Activated naive CD4-positive, alpha-beta T cell (primary cell): ENCODE data around the gene KRTAP12-4.
"Not testable (repeated sequence)": the region's sequence is repeated elsewhere in the genome, so short reads cannot be mapped to it uniquely, and the experiment has no call there.

Experiments used
- DNase-seq, 4 experiments: peaks; one replicate each; lab custom pipeline; 2025; lab: John Stamatoyannopoulos, UW

The KRTAP12-4 gene, protein sequence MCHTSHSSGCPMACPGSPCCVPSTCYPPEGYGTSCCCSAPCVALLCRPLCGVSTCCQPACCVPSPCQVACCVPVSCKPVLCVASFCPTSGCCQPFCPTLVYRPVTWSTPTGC

DNA sequence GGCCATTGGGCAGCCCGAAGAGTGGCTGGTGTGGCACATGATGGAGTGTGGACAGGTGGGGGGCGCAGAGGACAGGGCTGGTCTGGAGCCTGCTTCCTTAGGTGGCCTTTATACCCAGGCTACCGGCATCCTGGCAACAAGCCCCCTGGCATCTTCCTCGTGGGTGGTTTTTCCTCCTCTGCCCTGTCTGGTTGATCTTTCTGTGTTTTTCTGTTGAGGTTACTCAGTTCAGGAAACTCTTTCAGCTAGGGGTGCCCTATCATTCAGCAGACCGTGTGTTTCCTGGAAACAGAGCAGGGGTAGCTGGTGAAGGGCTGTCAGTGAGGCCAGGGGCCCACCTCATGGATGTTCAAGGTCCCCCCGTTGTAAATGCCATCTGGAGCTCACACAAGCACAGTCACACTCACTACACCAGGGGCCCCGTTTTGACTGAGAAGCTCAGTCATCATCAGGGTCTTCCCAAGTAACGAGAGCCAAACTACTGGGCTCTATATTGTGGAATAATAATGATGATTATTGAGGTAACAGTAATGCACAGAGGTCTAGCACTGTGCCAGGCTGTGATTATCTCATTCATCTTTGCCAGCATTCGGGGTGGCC is at the start of gene KRTAP12-4:
TSS of gene KRTAP12-4 (minus strand) at position 84 of the 600 bp plus-strand sequence. CDS start at position 39, 45 bp downstream.
- no peak for DNase-seq

DNA sequence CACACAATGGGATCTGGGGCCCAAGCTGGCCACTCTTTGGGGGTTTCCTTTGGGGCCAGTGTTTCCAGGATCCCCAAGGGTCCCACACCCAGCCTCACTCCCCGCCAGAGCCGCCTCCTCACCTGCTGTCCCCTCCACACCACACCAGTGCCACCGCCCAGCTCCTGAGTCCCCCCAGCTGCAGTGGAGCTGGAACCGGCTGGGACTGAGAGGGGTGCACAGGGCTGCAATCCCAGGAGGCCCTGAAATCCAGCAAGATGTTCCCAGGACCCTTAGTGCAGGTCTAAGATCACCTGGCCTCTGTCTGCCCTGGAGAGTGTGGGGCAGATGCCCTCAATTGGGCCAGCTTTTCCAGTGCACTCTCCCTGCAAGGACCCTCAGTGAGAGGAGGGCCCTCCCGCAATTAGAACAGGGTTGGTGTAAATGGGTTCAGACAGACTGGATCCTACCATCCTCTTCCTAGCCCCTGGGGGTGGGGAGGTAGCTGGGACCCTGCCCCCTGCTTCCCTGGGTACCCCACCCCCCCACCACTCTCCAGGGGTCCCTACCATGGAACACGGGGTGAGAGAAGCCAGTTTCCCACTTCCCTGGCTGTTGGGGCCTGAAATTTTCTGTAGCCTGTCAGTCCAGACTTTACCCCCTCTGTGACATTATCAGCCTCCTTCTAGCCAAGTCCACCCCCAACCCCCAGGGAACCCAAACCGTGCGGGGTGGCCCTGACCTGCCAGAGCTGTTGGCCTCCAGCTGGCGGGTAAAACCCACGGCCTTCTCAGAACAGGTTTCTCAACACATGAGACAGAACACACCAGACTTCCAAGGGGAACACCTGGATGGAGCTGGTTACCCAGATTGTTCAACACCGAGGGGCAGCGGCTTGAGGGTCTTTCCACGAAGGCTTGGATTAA is 49.5 kb upstream of the KRTAP12-4 start:
- DNase-seq = no peak

DNA sequence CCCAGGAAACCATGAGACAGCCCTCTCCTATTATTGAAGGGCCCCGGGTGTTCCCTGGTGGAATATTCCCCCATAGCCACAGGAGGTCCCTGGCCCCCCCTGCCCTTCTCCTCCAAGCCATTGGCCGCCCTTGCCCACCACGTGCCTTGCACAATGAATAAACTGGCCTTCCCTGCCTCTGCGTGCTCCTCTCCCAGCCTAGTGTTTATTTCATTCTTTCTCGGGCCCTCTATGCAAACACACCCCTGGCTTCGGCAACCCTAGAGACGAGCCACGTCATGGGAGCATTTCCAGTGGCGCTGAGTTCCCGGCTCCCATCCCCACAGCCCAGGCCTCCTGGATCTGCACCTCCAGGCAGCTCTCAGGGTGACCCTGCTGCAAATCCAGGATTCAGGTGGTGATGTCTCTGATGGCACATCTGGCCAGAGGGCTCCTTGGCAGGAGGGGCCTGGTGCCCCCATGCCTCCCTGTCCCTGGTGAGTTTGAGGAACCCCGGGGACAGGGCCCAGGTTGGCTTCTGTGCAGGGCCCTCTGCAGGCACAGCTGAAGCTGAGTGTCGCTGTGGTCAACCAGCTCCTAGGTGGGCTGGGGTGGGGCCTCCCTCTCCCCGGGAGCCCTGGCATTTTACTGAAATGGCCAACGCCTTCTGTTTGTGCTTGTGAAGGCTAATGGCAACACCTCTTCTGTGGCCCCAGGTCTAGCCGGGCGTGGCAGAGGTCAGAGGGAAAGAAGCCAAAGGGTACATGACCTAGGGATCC is 48.7 kb upstream of the KRTAP12-4 start:
- no peak for DNase-seq

DNA sequence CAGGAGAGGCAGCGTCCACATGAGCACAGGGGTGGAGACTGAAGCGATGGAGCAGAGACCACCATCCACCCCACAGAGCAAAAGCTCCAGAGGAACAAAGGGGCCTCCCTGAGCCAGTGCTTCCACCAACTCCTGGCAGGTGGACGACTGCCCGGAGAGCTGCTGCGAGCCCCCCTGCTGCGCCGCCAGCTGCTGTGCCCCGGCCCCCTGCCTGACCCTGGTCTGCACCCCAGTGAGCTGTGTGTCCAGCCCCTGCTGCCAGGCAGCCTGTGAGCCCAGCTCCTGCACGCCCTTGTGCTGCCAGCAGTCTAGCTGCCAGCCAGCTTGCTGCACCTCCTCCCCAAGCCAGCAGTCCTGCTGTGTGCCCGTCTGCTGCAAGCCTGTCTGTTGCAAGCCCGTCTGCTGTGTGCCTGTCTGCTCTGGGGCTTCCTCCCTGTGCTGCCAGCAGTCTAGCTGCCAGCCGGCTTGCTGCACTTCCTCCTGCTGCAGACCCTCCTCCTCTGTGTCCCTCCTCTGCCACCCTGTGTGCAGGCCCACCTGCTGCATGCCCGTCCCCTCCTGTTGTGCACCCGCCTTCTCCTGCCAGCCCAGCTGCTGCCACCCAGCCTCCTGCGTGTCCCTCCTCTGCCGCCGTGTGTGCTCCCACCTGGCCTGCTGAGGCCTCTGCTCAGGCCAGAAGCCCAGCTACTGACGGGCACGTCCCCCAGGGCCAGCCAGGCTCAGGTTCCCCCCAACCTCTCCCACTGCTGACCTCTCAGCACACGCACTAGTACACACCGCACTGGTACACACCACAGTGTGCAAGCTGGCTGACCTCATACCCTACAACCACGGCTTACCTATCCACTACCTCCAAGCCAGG is 47.9 kb upstream of the KRTAP12-4 start:
- DNase-seq = no peak

DNA sequence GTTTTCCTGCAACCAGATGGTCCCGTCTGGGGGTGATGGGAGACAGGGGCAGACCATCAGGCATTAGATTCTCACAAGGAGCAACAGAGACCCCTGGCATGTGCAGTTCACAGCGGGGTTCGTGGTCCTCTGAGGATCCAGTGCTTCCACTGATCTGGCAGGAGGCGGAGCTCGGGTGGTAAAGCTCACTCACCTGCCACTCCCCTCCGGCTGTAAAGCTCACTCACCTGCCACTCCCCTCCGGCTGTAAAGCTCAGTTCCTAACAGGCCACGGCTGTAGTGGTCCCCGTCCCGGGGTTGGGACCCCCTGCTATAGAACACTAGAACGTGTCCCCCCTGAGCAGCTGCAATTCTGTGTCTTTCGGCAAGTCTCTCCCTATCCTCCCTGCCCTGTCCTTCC is 47.1 kb upstream of the KRTAP12-4 start:
- no peak for DNase-seq

DNA sequence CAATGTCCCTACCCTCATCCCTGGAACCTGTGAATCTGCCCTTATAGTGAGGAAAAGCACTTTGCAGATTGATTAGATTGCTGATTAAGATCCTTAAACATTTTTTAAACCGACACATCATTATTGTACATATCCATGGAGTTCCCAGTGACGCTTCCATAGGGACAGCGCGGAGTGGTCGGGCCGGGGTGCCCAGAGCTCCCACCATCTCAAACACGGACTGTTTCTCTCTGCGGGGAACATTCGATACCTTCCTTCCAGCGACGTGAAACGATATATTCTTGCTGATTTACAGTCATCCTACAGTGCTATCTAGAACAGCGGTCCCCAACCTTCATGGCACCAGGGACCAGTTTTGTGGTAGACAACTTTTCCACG is 46.6 kb upstream of the KRTAP12-4 start:
- DNase-seq = no peak

DNA sequence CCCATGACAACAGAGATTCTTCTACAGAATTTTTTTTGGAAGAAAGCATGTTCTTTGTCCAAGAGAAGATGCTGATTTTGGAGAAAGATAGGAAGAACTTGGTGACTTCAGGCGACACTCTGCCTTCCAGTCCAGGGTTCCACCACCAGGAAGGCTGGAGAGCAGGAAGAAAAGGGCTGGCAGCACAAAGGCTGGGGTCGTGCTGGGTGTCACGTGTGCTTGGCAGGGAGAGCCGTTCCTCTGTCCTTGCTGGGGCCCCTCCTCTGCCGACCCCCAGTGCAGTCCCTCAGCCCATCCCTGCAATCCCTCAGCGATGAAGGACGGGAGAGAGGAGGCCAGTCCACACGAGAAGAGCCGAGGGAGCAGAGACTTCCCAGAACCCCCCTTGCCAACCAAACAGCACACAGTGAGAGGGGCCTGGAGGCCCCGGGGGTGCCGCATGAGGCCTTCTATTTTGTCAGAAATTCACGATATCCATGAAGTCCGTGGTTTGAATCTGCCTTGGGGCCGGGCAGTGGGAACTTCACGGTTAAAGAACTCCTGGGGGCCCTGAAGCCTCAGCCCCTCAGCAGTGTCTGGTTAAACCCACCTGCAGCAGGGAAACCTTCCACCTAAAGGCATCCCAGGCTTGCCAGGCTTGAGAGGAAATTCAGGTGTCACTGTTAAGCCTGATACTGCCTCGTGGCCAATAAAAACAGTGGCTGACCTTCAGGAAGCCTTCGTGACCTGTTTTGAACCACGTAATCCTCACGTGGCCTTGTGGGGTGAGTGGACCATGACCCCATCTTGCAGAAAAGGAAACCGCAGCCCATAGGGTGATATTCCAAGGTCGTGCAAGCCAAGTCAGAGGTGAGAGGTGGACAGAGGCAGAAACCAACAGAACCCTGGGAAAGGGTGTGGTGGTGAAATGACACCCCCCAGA is 45.9 kb upstream of the KRTAP12-4 start:
- DNase-seq = no peak

DNA sequence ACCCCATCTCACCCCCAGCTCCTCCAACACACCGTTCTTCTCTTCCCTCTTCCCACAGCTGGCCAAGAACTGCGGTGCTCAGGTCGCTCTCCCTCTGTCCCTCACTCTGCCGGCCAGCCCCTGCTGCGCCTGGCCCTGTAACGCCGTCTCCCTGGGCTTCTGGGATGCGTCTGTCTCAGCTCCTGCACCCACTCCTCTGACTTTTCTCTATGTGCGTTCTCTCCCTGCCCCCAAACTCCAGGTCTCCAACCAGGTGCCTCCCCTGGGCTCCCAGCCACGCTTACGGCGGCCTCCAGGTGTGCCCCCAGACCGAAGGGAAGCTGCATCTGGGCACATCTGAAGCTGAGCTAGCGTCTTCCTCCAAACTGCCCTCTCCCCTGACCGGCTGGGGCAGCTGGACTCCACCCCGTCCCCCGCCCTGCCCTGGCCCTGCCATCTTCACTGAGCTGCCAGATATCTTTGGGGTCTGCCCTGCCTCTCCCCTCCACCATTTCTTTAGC is 45.1 kb upstream of the KRTAP12-4 start:
- DNase-seq = no peak

DNA sequence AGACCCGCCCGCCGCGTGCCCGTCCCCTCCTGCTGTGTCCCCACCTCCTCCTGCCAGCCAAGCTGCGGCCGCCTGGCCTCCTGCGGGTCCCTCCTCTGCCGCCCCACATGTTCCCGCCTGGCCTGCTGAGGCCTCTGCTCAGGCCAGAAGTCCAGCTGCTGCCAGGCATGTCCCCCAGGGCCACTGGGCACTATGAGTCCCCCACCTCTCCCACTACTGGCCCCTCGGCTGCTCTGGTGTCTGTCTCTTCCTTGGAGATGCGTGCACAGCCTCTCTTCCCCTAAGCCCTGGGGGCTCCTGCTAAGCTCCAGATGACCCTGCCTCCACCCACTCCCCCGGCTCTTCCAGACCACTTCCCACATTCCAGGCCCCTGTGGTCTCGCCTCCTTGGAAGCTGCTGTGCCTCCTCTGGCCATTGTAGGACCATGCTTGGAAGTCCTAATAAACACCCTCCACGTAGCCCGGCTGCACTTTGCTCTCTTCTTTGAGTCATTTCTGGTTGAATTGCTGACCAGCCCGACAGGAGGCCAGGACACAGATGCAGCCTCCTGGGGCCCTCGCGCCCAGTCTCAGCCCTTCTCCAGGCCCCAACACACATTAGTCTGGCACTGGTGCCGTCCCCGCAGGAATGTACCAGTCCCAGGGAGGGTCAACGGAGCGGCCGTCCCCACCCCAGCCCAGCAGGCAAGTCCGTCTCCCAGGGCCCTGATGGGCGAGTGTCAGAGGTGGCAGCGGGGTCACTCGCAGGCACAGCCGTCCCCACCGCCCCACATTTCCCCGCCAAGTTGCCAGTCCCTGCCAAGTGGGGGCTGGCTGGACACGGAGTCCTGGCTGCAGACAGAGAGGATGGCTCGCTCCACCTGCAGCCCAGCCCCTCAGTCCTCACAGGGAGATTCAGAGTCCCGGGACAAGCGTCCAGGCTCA is 43.6 kb upstream of the KRTAP12-4 start:
- no peak for DNase-seq

DNA sequence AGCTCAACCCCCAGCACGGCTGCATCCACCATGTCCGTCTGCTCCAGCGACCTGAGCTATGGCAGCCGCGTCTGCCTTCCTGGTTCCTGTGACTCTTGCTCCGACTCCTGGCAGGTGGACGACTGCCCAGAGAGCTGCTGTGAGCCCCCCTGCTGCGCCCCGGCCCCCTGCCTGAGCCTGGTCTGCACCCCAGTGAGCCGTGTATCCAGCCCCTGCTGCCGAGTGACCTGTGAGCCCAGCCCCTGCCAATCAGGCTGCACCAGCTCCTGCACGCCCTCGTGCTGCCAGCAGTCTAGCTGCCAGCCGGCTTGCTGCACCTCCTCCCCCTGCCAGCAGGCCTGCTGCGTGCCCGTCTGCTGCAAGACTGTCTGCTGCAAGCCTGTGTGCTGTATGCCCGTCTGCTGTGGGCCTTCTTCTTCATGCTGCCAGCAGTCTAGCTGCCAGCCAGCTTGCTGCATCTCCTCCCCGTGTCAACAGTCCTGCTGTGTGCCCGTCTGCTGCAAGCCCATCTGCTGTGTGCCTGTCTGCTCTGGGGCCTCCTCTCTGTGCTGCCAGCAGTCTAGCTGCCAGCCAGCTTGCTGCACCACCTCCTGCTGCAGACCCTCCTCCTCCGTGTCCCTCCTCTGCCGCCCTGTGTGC is 42.8 kb upstream of the KRTAP12-4 start, which contains the start of gene KRTAP10-12:
TSS of gene KRTAP10-12 (plus strand) at position 1 of the 639 bp plus-strand sequence. CDS start at position 31, 30 bp downstream.
- DNase-seq = not testable (repeated sequence)

DNA sequence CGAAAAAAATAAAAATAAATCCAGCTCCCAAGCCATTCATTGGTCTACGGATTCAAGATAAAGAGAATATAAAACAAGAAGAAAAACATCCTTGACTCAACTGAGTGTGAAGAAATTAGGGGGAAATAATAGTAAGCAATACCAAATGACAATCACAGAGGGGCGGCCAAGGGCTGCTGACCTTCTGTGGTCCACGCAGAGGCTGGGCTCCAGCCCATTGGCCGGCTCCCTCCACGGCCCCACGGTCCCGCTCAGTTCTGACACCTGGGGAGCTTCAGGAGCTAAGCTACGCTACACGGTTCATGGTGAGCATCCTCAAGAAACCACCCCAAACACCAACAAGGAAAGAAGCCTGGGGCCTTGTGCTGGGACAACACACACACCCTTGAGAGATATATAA is 42.1 kb upstream of the KRTAP12-4 start:
- no peak for DNase-seq

DNA sequence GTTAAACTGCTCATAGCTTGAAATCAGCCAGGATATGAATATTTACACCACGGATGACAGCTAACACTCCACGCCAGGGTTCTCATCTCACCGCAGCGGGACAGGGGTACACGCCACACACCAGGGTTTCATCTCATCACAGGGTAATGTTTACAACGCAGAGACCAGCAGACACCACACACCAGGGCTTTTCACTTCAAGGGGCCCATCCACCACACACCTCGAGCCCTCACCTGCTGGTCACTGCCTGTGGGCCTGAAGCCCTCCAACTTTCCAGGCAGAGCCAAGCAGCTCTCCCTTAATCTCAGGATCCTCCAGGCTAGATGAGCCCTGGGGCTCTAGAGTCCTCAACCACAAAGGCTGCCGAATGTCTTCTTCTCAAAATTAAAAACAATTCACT is 41.2 kb upstream of the KRTAP12-4 start:
- DNase-seq = no peak

DNA sequence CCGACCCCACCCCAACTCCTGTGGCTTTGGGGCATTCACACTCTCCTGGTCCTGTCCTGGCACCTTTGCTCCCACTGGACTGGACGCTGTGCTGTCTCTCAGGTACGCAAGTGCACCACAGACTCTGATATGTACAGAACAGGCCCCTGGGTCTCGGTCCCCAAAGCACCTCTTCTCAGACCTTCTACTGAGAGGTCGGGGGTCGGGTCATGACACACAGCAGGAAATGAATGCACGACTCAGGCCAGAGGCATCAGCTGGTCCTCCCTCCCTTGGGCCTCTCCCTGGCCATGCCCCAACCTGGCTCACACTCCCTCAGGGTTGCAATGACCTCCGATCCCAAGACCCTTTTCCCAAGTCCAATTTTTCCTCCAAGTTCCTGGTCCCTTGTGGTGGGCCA is 40.7 kb upstream of the KRTAP12-4 start:
- DNase-seq = no peak

DNA sequence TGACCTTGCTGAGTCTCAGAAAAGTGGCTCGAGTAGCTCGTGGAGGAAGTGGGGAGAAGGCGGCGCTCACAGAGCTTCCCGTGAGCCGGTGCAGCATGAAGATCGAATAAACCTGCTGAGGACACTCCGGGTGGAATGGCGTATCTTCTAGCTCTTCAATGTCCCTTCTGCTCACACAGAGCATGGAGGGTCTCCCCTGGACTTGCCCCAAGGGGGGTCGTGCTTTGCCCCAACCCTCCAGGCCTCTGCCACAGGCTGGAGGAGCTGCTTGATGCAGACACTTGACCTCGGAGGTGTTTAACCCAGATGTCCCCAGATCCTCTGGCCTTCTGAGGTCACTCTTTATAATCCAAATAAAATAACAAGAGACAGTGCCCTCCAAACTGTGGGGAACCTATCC is 40.3 kb upstream of the KRTAP12-4 start:
- no peak for DNase-seq

DNA sequence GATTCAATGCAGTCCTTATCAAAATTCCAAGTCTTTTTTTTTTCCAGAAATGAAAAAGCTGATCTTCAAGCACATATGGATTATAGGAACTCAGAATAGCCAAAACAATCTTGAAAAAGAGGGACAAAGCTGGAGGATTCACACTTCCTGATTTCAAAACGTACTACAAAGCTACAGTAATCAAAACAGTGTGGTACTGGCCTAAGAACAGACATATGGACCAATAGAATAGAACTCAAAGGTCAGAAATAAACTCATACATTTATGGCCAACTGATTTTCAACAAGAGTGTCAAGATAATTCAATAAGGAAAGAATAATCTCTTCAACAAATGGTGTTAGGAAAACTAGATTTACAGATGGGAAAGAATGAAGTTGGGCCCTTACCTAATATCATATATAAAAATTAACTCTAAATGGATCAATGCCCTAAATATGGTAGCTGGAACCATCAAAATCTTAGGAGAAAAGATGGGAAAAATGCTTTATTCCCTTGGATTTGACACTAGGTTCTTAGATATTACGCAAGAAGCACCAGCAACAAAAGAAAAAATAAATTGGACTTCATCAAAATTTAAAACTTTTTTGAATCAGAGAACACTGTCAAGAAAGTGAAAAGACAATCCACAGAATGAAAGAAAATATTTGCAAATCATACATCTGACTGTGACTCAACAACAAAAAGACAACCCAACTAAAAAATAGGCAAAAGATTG is 38.5 kb upstream of the KRTAP12-4 start:
- no peak for DNase-seq

DNA sequence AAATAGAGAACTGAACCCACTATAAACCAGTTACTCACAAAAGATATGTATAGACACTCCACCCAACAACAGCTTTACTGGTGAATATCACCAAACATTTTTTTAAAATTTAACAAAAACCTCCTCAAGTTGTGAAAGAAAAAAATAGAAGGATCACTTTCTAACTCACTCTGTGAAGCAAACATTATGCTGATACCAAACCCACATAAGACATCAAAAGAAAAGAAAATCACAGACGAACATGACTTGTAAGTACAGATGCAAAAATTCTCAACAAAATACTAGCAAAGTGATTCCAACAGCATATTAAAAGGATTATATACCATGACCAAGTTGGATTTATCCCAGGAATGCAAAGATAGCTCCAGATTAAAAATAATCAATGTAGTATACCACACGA is 37.2 kb upstream of the KRTAP12-4 start:
- DNase-seq = no peak

DNA sequence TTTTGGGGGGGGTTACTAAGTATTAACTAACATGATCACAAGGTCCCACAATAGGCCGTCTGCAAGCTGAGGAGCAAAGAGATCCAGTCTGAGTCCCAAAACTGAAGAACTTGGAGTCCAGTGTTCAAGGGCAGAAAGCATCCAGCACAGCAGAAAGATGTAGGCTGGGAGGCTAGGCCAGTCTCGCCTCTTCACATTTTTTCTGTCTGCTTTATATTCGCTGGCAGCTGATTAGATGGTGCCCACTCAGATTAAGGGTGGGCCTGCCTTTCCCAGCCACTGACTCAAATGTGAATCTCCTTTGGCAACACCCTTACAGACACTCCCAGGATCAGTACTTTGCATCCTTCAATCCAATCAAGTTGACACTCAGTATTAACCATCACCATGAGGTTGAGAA is 35.3 kb upstream of the KRTAP12-4 start:
- not testable (repeated sequence) for DNase-seq

DNA sequence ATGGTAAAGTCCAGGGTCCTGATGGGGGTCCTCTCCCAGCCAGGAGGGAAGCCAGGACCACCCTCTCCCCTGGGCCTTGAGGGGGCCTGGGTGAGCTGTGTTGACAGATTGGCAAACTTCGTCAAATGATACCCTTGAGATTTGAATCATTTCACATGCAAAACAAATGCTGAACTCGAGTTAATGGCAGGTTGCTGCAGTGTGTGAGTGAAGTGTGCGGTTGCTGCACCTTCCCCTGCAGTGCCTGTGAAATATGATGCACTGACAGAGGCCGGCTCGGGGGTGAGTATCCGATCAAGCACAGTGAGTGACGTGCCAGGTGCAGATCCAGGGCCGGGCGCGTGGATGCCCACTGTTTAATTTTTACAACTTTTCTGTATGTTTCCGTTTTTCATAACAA is 33.2 kb upstream of the KRTAP12-4 start:
- DNase-seq = no peak
